BJ (cell line): ENCODE results near the gene LUC7L2. TPM values are rescaled to one million over a fixed set of nuclear protein-coding genes. Genes with fewer than 3 reads are reported as not detected.

Experiments
- CTCF ChIA-PET: fragments of 350-600 bp; formaldehyde crosslinking; extraction: SDS; loops from one replicate; lab custom pipeline; 2021; ENCODE audit warnings: antibody characterized with exemption, inconsistent platforms; lab: Yijun Ruan, JAX
- POLR2A ChIA-PET: fragments of 300-600 bp; sonication (Branson Sonifier 250); formaldehyde crosslinking; extraction: SDS; loops from one replicate; lab custom pipeline; 2021; ENCODE audit warnings: antibody characterized with exemption; lab: Charles Lee
- DNase-seq: peaks from one replicate; pipeline ENCODE4 v3.0.0-alpha.2; 2011; ENCODE audit warnings: low read depth
- H3K27me3 ChIP-seq: 2 replicates; pipeline ENCODE4 v1.6.0; 2011; ENCODE audit warnings: low read length; ENCODE audit not compliant: control insufficient read depth, insufficient read depth
- H3K36me3 ChIP-seq: 2 replicates; pipeline ENCODE4 v1.5.1; 2011; ENCODE audit warnings: low read length; ENCODE audit not compliant: control insufficient read depth, insufficient read depth
- H3K4me3 ChIP-seq: 2 replicates; pipeline ENCODE4 v1.5.1; 2011; ENCODE audit warnings: low read depth, mild to moderate bottlenecking, control low read depth, low read length
- polyA plus RNA-seq: library from polyadenylated mRNA; depleted of rRNA; stranded (reverse); fragments of >200 nt; gene quantifications from 2 replicates; pipeline ENCODE4 v1.2.3, GENCODE V29; 2011
- TF ChIP-seq, protein P1 (sequence below): IDR thresholded peaks from 2 replicates; pipeline ENCODE4 v1.5.1; 2011; ENCODE audit warnings: low read depth, mild to moderate bottlenecking, control low read depth, inconsistent platforms, low read length, moderate library complexity; ENCODE audit not compliant: insufficient read depth

Gene LUC7L2
- polyA plus RNA-seq, 1 experiment = 22.3 TPM

DNA sequence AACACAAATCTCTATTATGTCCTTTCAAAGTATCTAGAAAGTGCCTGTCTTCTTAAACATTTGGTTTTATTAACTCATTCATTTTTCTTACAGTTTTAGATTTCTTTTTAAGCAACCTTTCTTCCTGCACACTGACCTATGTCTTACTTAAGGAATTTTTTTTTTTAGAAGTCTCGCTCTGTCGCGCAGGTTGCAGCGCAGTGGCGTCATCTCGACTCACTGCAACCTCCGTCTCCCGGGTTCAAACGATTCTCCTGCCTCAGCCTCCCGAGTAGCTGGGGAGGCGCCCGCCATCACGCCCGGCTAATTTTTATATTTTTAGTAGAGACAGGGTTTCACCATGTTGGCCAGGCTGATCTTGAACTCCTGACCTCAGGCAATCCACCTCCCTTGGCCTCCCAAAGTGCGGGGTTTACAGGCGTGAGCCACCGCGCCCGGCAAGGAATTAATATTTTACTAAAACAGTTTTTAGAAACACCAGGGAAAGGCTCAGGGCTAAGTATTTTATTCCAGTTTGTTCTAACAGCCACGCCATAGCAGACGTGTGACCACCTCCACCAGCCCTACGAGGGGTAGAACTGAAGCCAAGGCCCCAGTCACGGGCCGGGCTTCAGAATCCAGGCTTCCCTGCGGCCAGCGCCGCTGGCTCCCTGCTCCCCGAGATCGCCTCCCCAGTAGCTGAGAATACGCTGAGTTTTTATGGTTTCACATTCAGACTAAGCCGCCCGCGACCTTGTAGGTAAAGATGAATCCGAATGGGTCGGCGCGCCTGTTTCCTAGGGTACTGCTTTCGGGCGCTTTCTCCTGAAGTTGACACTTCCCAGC, 941 bp upstream of the LUC7L2 start:
- H3K27me3 ChIP-seq = no peaks in the 10 kb centered on the region
- peak overlapping the region; percentile 100 for H3K4me3 ChIP-seq
- TF ChIP-seq, protein P1, sequence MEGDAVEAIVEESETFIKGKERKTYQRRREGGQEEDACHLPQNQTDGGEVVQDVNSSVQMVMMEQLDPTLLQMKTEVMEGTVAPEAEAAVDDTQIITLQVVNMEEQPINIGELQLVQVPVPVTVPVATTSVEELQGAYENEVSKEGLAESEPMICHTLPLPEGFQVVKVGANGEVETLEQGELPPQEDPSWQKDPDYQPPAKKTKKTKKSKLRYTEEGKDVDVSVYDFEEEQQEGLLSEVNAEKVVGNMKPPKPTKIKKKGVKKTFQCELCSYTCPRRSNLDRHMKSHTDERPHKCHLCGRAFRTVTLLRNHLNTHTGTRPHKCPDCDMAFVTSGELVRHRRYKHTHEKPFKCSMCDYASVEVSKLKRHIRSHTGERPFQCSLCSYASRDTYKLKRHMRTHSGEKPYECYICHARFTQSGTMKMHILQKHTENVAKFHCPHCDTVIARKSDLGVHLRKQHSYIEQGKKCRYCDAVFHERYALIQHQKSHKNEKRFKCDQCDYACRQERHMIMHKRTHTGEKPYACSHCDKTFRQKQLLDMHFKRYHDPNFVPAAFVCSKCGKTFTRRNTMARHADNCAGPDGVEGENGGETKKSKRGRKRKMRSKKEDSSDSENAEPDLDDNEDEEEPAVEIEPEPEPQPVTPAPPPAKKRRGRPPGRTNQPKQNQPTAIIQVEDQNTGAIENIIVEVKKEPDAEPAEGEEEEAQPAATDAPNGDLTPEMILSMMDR = no peak
- H3K36me3 ChIP-seq = no peaks in the 10 kb centered on the region
- POLR2A ChIA-PET = no interaction called here
- CTCF ChIA-PET = no interaction called here
- DNase-seq = no peak

DNA sequence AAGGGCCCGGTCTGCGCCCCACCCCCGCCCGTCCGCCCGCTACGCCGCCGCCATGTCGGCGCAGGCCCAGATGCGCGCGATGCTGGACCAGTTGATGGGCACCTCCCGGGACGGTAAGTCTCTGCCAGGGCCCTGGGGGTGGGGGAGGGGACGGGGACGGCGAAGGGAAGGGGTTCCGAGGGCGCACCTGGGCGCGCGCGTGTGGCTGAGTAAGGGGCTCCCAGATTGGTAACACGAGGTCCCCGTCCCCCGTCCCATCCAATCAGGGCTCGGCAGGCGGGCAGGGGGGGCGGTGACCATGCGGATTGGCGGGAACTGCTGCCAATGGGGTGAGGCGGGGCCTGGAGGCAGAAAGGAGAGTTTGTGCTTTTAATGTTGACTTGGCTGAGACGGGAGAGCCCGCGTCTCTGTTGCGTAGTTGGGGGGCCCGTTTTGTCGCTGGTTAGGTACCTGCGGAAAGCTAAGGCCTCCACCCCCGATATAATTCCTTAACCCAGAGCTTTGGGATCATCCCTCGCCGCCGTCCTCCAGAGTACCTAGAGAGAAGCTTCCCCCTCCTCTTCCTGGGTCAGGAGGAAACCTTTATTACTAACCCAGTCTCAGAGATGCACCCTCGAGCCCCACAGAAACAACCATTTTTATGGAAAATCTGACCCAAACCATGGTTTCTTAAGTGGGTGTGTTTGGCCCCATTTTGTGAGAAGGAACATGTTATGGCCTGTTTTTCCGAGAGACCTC, 685 bp downstream of the LUC7L2 start:
- TF ChIP-seq, protein P1 = no peak
- ChIA-PET CTCF (interaction anchor here (0.9 kb wide), 1 partner anchor 74 kb away, joined by 4 read pairs; no protein-coding TSS in a partner anchor), POLR2A (interaction anchor here (0.6 to 1.0 kb wide), 4 partner anchors 20 to 1717 kb away, joined by 3 to 7 read pairs (median 4); no protein-coding TSS in a partner anchor)
- DNase-seq = peak; percentile 52
- H3K4me3 ChIP-seq = peak overlapping the region; percentile 100
- no peaks in the 10 kb centered on the region for H3K36me3 ChIP-seq
- no peaks in the 10 kb centered on the region for H3K27me3 ChIP-seq

DNA sequence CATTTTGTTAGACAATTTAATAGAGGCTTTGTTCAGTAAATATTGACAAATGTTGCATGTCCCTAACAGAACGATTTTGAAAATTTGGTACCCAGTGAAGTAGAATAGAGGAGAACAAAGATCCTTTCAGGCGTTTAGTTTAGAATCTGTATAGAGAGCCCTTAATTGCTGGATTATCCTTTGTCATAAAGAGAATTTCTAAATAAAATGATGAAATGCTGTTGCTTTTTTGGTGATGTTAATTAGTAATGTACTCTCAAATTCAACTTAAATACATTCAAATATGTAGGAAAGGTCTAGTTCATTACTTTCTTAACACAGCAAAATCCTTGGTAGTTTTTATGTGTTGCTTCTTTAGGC, 1.2 kb downstream of the LUC7L2 start:
- H3K27me3 ChIP-seq = no peaks in the 10 kb centered on the region
- H3K36me3 ChIP-seq = no peaks in the 10 kb centered on the region
- no peak for DNase-seq
- TF ChIP-seq, protein P1 = no peak
- CTCF ChIA-PET = no interaction called here
- POLR2A ChIA-PET = interaction anchor here (0.6 kb wide), 1 partner anchor 1717 kb away, joined by 3 read pairs; no protein-coding TSS in a partner anchor
- H3K4me3 ChIP-seq = peak overlapping the region; percentile 100

DNA sequence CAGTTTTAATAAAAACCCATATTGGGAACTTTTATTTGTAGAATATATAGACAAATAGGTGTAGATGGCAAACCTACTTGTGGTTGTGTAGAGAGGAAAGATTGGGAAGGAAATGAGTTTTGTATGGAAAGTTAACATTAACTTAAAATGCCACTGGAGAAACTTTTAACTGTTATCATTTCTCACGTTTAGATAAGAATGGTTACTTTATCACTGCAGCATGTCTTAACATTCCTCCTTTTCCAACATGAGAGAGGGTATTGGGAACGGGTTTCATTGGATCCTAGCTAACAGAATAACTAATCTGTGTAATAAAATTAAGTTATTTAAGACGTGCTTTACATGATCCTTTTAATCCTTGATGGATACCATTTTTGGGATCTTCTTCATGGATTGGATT, 1.8 kb downstream of the LUC7L2 start:
- CTCF ChIA-PET = no interaction called here
- DNase-seq = no peak

More for the DNA sequence above, 1.8 kb downstream of the LUC7L2 start:
- POLR2A ChIA-PET = no interaction called here
- no peaks in the 10 kb centered on the region for H3K36me3 ChIP-seq
- H3K27me3 ChIP-seq = no peaks in the 10 kb centered on the region
- peak overlapping the region; percentile 100 for H3K4me3 ChIP-seq
- TF ChIP-seq, protein P1 = no peak
